HG03060 (cell line): ENCODE data around the gene NT5C1A.

Experiments used
- ATAC-seq: cut with Tn5 transposase; IDR thresholded peaks from one replicate; pipeline ENCODE4 v1.9.1; 2021; ENCODE audit warnings: low read depth, moderate number of reproducible peaks; ENCODE audit not compliant: unreplicated experiment

NT5C1A gene

DNA sequence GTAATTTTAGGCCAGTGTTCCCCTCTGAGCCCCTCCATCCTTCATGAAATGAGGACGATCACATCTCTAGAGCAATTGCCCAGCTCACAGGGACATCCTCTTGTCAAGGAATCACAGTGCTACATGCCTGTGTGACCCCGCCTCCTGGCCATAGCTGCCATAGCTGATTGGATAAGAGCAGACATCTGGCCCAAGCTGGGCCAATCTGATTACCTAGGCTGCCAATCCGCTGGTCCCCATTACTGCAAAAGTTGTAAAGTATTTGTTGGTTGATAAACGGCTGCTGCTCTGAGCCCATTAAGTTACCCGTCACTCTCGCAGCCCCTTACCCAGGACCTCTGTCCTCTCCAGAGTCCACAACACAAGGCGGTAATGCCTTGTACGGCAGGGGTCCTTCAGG, 8.3 kb downstream of the NT5C1A start:
- no peak for ATAC-seq

DNA sequence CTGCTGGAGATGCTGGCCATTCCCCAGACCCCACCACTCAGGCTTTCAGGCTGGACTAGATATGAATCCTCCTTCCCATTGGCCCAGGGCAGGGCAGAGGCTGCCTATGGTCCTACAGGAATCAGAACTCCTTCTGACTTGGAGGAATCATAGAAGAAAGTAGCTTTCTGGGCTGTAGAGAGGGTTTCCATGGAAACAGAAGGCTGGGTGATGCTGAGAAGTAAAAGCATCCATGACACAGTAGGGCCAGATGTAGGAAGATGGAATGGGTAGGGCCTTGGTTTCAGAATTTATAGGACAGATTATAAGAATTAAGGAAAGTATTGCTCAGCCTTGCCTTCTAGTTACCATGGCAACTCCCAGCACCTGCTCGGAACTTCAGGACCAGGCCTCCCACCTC, 9.0 kb downstream of the NT5C1A start:
- ATAC-seq = no peak

DNA sequence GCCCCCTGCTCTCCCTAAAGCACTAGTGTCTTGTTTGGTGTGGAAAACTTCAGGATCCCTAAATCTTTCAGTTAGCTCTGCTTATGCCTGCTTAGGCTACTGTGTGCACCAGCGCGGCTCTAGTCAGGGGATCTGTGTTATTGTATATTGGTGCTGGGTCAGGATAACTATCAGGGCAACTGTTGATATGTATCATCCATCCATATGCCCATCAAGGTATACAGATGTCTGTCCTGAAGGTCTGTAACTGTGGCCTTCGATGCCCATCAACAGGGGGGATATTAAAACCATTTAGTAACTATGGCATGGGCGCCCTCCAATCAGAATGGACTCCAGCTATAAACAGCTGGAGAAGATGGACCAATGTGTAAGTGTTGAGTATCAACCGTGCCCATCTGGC, 12.4 kb downstream of the NT5C1A start:
- no peak for ATAC-seq

DNA sequence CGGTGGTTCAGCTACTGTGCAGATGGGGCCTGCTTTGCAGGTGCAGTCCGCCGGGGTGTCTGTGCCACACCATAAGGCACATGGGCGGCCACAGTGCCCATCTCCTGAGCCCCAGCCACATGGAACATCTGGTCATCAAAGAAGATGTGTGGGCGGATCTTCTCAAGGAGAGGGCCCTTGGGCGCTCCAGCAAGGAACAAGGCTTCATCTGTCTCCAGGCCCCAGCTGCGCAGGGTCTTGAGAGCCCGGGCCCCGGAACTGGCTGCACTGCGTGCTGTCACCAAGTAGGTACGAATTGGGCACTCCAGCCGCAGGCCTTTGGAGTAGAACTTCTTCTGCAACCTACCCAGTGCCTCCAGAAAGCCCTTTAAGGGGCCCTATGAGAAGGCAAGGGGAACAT, 12.8 kb downstream of the NT5C1A start:
- ATAC-seq = no peak

DNA sequence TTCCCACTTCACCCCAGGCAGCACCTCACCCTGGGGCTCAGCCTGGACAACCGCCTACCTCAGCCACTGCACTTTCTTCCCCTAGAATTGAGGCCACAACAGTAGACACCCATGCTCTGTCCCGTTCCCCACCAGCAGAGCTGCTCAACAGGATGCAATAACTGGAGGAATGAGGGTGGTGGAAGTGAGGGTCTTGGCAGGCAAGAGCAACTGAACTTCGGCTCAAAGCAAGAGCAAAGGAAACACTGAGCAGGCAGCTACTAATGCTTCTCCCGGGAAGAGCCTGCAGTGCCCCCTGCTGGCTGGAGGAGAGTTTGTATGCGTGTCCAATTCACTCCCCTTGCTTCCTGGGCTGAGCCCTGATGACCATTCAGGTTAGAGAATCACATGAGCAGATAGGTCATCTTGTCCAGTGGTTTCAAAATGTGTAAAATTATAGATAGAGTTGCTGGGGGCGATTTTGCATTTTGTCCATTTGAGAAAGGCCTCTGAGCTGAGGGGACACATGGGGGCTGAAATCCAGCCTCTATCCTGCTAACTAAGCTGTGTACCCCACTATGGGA, 13.9 kb downstream of the NT5C1A start:
- ATAC-seq = no peak

DNA sequence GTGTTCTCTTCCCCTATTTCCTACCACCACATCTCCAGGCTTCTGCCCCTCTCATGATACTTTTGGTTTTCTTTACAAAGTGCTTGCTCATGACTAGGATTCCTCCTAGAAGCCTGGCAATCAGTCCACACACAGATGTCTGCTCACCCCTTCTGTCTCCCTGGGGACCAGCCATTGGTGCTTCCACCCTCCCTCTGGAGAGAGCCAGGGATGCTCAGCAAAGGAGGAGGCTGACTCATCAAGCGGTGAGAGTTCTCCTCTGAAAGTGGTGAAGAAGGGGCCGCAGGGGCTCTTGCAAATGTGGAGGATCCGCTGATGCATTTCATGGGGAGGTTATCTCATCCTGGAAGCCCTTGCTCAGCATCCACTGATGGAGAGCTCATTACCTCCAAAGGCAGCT, 14.5 kb downstream of the NT5C1A start:
- ATAC-seq = no peak

DNA sequence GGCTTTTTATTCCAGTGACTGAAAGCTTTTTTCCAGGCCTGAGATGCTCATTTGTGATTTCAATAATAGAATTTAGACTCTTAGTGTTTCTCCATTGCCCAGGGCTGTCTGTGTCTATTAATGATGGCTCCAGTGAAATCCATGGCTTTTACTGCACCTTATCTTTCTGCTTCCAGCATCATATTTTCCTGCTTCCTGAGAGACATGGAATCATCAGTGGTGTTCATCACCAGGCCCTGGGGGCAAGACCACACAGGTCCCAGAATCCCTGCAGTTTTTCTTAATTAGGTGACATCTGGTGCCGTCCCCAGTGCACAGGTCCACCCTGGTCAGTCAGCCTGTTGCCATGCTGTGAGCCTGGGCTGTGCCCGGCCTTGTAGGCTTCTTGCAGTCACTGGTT, 15.5 kb downstream of the NT5C1A start:
- no peak for ATAC-seq

DNA sequence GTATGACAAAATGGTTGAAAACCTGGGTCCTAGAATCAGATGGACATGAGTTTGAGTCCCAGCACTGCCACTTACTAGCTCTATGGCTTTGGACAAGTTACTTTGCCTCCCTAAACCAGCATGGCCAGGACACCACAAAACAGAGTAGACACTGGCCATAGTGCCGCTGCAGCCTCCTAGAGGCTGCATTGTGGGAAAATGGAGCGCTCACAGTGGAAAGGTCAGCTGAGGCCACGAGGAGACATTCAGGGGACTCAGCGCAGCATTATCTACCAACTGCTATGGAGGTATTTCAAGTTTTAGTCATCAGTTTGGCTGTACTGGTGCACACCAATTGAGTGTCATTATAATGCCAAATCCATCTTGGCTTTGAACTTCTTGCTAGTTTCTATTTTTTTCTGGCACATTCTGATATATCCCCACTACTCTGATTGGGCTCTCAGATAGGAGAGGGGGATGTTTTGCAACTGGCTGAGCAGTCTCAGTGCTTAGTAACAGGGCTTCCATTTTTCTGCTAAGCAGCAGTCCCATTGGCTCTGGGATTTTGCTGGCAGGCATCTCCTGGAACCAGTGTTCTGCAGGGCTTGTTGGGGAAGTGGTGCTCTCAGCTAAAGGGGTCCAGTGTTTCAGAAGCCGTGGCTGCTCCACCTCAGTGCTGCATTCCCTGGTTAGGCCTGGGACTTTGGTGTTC, 16.2 kb downstream of the NT5C1A start:
- no peak for ATAC-seq

DNA sequence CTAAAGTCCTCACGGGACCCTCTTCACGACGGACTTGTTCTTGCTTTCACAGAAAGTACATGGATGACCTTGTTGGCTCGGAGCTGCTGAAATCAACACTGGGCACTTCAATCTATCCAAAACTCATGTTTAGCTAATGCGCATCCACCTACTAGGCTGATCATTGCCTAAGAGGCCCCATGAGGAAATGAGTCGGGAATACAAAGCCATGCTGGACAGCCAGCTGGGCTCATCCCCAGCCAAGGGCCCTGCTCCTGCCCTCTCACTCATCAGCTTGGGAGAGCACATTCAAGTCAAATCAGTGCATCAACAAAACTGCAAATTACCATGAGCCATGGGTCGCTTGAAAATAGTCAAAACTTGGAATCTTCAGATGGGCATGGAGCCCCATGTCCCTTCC, 17.6 kb downstream of the NT5C1A start:
- ATAC-seq = no peak

DNA sequence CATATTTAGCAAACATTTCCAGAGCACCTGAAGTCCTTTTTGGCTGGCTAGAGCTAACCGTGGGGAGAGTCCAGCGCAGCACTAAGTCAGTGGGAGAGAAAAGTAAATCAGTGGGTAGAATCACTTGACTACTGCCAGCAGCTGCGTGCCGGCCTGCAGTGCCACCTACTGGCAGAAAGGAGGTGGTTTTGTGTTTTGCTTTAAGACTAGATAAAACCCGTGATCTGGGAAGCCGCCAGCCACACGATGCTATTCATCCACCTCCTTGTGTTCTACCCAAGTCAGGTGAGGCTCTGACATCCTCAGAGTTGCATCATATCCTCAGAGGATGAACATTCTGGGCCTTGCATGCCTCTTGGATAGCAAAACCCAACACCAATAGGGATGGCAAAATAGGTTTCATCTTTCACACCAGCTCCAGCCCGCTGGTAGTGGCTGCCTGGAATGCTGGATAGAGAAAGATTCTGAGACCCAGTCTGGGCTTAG, 18.3 kb downstream of the NT5C1A start:
- ATAC-seq = no peak

DNA sequence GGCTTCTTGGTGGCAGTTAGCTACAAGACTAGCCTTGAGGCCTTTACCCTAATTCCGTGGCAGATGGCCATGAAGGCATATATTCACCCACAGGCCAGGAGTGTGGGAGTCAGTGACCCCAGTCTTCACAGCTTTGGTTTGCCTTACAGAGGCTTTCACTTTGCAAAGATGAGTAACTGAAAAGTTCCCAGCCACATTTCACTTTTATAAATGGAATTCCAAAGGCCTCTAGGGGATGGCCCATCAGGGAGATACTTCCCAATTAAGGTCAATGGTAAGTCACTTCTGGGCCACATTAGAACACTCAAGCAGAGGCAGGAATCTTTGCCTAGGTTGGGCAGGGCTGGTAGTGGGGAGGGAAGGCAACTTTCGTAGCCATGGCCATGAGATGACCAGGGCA, 19.4 kb downstream of the NT5C1A start:
- ATAC-seq = no peak

DNA sequence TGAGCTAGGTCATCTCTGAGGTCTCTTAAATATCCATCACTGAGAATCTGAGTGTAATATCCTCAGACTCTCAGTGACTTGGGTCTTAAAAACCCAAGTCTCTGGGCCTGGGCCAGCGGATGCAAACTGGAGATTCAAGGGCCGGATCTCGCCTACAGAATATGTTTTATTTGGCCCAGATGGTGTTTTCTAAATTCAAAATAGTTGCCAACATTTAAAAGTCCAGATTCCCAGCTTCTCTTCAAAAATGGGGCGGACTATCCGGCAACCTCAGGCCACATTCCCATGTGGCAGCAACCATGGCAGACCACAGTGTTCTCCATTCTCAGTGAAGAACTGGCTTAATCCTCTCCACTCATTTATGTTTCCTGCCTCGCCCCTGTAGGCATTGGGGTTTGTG, 19.8 kb downstream of the NT5C1A start:
- ATAC-seq = no peak

DNA sequence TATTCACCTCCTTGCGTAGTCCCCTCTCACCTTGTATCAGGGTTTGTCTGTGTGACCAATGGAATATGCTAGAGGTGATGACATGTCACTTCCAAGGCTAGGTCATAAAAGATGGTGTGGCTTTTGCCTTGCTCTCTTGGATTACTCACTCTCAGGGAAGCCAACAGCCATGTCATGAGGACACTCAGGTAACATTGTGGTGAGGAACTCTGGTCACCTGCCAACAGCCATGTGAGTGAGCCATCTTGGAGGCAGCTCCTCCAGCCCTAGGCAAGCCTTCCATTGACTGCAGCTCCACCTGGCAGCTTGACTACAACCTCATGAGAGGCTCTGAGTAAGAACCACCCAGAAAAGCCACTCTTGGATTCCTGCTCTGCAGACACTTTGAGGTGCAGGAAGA, 21.5 kb downstream of the NT5C1A start:
- no peak for ATAC-seq

DNA sequence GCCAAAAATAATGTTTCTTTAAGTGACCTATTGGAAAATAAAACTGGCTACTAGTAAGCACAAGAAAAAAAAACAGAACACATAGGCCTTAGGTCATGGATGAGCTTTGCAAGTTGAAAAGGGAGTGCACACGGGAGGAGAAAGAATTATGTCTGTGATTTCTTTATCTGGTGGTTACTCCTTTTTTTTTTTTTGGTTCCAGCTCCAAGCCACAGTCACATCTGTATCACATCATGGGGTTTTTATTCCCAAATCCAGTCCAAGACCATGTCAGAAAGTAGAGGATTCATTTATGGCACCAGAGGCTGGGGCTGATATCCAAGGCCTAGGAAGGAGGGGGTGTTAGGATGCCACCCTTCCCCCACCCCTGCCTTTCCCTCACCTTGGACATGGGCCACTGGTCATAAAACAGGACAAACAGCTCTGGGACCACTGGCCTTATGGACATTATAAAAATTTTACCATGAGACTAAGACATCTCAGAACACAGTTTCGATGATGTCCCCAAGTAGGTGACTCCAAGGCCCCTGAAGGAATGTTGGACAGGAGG, 22.2 kb downstream of the NT5C1A start:
- no peak for ATAC-seq

DNA sequence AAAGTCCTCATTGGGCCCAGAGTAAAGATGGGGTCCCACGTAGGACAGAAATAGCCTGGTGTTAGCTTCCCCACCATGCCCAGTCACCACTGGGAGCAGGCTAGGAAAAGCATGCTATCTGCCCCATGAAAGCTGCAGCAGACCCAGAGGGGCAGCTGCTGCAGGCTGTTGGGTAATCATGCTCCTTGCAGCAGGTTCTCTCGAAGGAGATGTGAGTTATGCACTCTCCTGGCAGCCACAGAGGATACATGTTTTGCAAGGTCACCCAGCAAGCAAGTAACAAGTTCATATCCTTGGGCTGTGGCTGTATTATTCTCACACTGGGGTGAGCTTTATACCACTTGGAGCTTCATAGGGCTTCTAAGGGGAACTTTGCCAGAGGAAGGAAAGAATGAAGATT, 23.4 kb downstream of the NT5C1A start:
- ATAC-seq = no peak

DNA sequence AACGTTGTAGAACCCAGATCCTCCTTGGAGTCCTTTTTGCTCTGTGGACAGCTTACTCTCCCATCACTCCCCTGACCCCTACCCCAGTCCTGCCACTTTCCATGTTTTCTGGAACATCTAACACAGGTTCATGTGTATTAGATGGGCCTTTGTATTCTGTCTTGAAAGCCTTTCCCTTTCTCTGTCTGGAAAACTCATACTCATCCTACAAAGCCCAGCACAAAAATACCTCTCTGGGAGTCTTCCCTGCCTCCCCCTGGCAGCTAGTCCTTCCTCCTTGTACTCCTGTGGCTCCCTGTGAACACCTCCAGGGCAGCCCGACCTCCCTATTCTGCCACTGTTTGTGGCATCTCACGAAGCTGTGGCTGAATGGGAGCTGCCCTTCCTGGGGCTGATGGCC, 24.7 kb downstream of the NT5C1A start:
- no peak for ATAC-seq

DNA sequence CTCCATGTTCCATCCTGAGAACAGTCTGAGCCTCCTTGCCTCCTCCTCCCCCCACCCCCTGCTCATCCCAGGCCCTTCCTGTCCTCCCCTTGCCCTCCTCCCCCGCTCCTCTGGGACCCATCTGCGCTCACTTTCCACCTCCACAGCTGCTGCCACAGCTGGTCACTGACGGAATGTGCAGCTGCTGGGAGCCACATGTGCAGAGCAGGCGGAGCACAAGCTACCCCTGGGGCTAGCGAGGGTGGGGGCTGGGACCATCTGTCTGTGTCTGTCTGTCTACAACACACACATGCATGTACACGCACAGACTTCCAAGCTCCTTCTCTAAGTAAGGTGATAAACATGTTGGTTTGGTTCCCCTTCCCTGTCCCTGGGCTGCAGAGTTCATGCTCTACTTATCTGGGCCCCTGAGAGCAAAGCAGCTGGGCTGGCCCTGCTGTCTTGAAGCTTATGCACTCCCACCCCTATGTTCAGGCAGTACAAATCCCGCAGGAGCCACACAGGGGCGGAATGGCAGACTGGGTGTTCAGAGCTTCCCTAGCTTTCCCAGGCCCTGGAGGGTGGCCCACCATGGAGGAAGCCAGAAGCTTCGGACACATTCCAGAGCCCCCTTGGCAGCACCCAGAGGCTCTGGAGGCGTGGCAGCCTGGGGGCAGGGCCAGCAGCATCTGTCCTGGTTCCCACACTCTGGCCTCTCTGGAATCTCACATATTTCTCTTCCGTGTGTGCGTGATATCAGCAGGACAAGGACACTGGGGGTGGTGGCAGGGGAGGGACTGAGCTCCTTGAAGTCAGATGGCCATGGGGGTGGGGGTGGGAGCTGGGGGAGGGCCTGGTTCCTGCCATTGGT, 25.4 kb downstream of the NT5C1A start:
- ATAC-seq = no peak

DNA sequence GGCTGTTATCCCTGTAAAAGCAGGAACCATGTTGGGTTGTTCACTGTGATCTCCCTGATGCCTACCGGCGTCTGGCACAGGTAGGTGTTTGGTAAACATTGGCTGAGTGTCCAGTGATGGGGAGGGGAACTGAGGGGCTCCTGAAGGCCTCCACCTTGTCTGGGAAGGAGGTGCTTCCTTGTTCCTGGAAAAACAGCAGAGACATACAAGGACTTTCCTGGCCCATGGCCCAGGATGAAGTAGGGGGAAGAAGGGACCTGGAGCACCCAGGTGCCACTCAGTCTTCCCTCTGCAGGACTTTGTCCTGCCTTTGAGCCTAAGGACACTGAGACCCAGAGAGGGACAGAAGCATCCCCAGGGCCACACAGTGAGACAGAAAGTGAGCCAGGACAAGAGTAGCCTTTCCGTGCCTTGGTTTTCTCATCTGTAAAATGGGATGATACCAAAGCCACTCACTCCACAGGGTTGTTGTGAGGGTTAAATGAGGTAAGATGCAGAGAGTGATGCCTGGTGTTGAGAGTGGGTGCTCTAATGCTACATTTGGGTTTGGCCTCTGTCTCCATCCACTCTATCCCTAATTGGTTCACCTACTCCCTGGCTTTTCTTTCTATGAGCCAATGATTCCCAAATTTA, 26.4 kb downstream of the NT5C1A start:
- no peak for ATAC-seq

DNA sequence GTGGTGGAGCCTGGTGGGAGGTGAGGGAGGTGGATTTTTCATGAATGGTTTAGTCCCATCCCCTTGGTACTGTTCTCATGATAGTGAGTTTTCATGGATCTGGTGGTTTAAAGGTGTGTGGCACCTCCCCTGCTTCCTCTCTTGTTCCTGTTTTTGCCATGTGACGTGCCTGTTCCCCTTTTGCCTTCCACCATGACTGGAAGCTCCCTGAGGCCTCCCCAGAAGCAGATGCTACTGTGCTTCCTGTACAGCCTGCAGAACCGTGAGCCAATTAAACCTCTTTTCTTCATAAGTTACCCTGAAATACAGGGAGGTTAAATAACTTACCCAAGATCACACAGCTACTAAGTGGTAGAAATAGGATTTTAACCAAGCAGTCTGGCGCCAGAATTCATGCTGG, 28.2 kb downstream of the NT5C1A start:
- ATAC-seq = no peak

DNA sequence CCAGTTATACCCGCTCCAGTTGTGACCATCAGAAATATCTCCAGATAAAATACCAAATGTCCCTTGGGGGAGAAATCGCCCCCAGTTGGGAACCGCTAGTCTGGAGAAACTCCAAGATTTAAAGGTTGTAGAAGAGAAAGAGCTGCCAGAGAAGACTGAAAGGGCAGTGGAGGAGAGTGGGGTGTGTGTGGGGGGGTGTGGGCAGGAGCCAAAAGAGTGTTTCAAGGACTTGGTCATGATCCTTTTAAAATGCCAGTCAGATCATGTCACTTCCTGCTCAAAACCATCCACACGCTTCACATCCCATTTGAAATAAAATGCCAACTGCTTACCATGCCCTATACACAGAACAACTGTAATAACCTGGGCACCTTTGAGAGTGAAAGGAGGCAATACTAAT, 29.1 kb downstream of the NT5C1A start:
- no peak for ATAC-seq

DNA sequence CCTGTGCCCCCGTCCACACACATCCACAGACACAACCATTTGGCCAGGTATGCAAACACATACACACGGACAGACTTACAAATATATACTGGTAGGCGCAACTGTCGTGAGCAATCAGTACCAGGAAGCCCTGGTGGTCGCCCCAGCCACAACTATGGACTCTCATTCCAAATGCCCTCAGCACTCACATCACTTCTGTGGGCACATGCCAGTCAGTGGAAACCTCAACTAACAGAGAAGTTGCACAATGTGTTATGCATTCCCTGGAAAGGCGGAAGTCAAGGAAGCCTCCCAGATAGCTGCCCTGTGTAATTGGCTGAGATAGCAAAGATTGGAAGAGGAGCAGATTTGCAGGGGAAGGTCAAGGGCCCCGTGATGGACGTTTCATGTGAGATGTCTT, 31.0 kb downstream of the NT5C1A start:
- no peak for ATAC-seq
